HG02763 (cell line): ENCODE measurements around the gene DCXR.
A peak's percentile ranks its signal among the peaks of the same experiment; 100 is the strongest.

Experiments
- ATAC-seq: cut with Tn5 transposase; IDR thresholded peaks from one replicate; pipeline ENCODE4 v1.9.1; 2021; ENCODE audit warnings: mild to moderate bottlenecking, moderate library complexity; ENCODE audit not compliant: unreplicated experiment

Gene DCXR

DNA sequence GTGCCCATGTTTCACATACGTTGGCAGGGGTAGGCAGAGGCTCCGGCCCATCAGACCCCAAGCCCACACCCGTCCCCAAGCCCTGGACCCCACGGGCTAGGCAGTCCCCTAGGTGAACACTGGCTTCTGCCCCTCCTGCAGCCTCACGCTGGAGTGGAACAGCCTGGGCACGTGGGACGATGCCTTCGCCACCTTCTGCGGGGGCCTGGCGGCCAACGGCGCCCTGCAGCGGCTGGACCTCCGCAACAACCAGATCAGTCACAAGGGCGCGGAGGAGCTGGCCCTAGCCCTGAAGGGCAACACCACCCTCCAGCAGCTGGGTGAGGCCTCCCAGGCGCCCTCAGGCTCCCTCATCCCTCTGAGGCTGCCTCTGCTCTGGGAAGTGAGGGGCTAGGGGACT lies 12.6 kb downstream of the DCXR start:
- ATAC-seq, result no peak

DNA sequence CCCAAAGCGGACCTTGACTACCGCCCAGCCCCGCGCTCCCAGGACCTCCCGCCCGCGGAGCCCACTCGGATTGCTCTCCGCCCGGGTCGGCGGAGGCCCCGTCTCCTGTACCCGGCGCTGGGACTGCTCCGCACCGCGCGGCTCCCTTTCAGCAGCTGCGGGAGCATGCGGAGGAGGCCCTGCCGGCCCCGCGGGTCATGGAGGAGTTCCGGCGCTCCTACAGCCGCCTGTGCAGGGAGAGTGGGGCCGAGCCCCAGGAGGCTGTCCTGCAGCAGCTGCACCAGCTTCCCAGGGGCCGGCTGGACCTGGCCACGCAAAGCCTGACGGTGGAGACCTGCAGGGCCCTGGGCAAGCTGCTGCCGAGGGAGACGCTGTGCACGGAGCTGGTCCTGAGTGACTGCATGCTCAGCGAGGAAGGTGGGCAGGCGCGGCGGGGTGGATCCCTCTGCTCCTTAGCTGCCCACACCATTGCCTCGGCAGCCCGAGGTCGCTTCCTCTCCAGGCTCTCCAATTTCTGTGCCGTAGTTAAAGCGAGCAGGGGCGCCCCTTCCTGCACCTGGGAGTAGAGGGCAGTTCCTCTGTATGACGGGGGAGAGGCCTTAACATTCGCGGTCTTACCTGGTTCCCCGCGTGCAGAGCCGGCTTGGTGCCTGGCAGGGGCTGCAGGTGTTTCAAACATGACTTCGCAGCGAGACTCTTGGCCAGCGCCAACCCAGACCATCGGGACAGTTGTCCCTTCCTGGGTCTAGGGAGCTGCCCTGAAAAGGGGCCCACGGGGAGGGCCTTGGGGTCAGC lies 13.9 kb downstream of the DCXR start:
- no peak for ATAC-seq

DNA sequence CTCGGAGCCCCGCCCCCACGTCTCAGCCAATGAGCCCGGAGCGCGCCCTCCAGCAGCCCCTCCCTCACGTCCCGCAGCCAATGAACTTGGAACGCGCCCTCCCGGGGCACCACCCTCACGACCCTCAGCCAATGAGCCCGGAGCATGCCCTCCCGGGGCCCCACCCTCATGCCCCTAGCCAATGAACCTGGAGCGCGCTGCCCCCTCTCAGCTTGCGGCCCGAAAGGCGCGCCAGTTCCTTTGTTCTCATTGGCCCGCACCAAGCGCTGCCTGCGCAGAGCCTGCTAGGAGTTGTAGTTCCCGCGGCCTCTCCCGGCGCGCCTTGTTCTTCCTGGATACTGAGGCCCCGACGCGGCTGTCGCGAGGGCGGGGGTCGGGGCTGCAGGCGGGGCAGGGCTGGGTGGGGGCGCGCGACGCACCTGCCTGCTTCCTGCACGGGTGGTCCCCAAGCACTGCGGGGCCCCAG lies 14.5 kb downstream of the DCXR start, which contains the start of gene LRRC45:
Gene LRRC45 (plus strand): TSS at position 325 of the 466 bp plus-strand sequence. CDS start 339 bp downstream, outside the sequence.
- peak; percentile 88 for ATAC-seq

DNA sequence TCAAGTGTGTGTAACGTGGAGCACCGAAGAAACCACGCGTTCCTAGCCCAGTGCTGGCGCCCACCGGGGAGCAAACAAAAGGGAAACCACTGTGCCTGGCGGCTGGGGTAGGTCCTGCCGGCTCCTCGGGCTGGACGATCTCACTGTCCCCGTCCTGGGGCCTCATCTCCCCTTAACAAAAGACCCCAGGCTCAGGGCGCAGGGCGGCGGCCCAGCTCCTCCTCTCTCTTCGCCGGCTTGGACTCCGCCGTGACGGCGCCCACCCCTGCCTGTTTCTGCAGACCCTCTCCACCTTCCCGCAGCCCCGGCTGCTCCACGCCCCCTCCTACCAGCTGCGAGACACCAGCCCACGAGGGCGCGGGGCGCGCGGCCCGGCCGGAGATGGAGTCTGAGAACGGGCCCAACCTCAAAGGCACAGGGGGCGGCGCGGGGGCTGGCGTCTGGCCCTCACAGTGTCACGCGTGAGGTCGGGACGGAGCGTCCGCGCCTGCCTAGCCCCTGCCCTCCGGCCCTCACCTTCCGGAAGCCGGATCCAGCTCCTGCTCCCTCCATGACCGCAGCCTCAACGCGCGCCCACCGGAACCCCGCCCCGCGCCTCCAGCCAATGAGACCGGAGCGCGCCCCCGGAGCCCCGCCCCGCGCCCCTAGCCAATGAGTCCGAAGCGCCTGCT lies 15.1 kb downstream of the DCXR start, which contains the start of gene CENPX:
Gene CENPX (minus strand): TSS at position 569 of the 671 bp plus-strand sequence. CDS start 17 bp downstream, at position 552.
- ATAC-seq, result no peak

DNA sequence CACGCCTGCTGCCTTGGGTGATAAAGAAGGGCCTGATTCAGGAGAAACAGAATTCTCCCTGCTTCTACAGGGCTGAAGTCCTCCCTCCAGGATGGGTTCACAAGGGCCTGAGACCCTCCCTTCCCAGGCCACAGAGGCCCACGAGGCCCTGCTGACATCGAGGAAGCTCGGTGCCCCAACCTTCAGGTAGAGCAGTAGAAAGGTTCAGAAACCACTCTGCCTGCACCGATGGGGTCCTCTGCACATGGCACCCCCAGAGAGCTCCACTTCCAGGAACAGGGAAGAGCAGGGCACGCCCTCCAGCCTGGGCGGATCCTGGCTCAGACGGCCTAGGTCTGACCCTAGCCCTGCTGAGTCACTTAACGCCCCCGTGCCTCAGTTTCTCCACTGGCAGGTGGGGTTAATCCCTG lies 15.6 kb downstream of the DCXR start:
- no peak for ATAC-seq

DNA sequence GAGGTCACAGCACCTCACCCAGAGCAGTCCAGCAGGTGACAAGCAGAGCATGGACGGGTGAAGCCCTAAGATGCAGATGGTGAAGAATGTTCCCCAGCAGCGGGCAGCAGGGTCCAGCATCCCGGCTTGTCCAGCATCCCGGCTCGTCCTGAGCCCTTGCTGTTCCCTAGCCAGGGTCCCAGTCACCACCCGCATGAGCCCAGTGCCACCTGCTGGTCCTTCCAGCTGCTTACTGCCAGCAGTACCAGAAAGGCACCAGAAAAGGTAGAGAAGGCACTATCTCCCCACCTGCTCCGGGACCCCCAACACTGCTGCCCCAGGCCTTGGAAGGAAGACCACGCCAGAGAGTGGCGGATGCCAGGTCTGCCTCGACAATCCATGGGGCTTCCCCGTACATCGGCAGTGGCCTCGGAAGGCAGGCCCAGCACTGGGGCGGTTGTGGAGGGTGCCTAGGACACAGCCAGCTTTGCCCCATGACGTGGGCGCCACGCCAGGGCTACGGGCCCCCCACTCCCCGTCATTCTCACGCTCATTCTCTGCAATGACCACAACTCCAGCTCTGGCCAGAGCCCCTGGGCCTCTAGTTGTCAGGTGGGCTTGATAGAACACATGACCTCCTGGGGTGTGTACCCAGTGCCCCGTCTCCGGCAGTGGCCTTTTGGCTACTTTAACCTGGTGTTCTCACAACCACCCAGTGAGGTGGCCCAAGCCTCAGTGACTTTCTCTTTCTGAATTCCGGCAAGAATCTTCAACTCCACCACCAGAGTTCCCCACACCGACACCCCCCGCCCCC lies 16.2 kb downstream of the DCXR start:
- no peak for ATAC-seq

DNA sequence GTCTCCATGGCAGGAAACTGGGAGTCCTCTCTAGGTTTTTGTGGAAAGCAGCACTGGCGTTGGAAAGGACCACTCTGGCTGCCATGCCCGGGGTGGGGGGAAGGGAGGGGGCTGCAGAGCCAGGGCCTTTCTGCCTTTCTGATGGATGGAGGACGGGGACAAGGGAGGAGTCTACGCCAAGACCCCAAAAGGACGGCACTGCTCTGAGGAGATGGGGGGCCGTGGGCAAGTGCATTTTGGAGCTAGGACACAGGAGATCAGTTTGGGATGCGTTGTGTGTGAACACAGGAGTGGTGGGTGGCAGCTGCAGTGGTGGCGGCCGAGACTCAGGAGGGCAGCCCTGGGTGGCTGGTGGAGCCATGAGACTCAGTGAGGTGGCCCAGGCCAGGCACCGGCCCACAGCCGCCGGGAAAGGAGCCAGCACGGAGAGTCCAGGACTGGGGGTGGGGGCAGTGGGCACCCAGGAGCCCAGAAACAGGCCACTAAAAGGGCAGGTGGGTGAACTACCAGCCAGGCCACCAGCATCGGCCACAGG lies 16.9 kb downstream of the DCXR start:
- no peak for ATAC-seq

DNA sequence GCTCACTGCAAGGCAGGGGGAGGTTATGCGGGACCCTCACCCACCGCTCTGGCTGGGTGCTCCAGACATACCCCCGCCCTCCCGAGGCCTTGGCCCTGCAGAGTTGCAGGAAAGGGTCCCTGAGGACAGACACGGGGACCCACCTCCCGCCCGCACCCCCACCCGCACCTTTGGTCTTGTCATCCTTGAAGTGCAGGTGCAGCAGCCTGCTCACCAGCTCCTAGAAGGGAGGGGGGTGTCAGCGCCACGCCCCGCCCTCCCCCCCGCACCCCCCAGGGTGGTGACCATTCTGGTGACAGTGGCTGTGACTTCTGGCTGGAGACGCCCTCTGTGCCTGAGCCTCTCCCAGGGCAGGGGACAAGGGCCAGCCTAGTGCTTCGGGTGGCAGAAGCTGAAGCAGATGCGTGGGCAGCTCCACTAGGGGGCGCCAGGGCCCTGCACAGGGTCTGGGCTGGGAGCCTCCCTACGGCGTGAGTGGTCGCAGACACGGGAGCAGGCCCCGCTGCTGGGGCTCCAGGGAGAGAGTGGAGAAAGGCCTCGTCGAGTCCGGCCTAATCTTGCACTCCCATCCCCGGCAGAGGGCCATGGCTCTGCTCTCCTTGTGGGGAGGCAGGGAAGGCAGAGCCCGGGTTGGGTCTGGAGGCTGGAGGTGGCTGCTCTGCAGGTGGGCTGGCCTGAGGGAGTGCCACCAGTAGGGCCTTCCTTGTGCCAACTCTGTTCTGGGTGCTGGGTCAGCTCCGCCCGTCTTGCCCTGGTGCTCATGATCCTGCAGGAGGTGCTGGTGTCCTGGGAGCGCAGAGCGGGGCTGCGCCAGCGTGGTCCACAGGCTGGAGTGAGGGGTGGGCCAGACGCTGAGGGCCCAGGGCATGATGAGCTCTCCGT lies 17.6 kb downstream of the DCXR start:
- no peak for ATAC-seq

DNA sequence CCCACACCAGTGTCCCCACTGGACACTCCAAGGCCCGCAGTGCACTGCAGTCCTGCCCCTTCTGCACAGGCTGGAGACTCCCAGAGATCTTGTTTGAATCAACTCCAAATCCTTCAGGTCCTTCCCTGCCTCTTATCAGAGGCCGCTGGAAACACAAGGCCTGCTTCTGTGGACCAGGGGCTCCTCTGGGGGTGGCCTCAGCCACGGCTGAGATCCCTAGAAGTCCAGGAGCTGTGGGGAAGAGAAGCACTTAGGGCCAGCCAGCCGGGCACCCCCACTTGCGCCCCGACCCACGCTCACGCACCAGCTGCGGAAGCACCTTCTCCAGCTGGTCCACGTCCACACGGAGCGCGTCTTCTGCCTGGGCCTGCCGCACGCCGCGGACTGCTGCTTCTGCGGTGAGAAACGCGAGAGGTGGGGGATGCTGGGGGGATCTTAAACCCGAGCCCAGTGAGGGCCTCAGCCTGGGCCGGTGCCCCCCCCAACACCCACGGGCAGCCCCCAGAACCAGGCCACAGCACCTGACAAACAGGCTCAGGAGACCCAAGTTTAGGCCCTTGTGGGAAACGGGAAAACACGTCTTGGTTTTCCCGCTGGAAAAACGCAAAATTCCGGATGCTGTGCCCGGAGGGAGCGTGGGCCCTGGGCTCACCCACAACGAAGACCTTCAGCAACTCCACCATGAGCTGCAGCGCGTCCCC lies 18.4 kb downstream of the DCXR start:
- ATAC-seq, result no peak

DNA sequence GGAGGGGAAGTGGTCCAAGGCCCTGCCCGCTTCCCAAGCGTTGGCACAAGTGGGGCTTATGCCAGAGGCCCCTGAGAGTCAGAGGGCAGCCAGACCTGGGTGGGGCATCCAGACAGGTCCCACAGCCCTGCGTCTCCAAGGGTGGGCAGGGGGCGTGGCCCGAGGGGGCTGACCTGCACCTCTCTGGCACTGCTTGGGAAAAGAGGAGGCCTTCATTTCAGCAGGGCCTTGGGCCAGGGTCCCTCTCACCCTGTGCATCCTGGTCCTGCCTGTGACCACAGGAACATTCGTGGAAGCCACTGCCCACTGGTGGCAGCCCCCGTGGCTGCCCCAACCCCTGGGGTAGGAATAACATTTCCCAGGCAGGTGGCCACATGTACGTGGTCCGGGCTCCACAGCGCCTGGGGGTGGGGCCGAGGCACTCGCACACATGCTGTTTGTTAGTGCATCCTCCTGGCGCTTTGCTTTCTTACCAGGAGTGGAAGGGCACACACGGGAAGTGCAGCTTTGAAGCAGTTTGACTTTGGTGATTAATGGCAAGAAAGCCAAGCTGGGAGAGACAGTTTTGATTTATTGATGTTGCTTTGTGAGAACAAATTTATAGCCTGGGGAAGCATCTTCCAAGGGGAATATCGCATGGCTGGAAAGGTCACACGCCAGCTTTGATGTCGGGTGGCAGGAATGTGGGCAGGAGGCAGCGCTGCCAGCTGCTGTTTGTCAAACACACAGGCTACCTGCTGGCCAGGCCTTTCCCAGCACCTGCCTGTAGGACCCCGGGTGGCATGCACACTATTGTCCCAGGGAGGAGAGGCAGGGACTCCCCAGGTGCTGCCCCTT lies 19.1 kb downstream of the DCXR start:
- ATAC-seq, result no peak

DNA sequence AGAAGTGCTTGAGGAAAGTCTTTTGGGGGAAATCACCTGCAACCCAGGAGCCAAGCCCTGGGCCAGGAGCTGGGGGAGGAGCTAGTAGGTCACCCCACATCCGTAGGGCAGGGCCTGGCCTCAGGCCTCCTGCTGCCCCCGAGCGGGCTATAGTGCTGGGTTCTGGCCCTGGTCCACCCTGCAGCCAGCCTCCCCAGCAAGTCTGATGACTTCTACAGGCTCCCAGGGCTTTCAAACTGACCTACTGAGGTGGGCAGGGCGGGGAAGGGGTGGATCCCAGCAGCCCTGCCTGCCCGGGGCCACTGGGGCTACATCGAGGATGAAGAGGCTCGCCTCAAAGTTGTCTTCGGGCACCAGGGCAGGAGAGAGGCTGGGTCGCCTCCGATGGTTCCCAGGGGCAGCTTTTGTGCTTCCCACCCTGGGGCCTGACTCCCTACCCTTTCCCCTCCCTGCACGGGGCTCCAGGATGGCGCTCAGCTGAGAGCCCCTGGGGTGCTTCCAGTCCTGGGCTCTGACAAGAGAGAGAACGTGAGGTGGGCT lies 19.8 kb downstream of the DCXR start:
- ATAC-seq, result no peak

DNA sequence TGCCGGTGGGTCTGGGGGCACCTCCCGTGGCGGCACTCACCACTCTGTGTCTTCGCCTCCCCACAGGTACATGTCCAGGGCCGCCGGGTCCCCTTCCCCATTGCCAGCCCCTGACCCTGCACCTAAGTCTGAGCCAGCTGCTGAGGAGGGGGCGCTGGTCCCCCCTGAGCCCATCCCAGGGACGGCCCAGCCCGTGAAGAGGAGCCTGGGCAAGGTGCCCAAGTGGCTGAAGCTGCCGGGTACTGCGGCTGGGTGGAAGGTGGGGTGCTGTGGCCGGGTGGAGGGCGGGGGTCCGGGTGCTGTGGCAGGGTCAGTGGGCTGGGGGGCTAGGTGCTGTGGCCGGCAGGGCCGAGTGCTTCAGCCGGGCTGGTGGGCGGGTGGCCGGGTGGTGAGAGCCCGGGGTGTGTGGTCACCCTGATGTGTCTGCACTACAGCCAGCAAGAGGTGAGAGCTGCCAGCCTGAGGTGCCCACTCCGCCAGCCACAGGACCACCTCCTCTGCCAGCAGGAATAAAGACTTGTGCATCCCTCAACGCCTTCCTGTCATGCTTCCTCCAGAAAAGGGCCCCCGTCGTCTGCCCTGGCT lies 20.5 kb downstream of the DCXR start:
- ATAC-seq, result no peak

DNA sequence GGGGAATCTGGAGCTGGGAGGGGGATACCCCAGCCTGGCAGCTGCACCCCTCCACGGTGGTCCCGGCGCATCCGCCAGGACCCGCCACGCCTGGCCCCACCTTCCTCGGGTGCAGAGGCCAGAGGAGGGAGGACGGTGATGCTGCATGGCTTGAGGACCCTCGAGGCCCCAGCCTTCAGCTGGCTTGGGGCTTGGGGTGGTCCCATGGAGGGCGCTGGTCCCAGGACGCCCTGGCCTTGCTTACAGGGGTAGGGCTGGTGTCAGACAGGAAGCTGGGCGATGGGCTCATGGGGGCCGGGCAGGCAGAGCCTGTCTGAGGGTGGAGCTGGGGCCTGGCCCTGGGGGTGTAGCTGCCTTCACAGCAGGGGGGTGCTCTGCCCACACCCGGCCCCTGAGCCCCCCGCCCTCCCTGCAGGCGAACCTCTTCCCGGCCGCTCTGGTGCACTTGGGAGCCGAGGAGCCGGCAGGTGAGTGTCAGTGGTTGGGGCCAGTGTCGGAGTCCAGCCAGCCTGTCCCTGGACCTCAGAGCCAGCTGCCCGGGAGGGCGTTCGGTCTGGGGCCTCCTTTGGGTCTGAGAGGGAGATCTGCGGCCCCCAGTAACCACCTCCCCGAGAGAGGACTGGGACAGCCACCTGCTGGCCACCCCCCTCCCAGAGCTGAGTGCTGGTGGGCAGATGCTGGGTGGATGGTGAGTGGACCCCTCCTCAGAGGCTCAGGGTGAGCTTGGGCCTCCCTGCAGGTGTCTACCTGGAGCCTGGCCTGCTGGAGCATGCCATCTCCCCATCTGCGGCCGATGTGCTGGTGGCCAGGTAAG lies 21.2 kb downstream of the DCXR start:
- no peak for ATAC-seq

DNA sequence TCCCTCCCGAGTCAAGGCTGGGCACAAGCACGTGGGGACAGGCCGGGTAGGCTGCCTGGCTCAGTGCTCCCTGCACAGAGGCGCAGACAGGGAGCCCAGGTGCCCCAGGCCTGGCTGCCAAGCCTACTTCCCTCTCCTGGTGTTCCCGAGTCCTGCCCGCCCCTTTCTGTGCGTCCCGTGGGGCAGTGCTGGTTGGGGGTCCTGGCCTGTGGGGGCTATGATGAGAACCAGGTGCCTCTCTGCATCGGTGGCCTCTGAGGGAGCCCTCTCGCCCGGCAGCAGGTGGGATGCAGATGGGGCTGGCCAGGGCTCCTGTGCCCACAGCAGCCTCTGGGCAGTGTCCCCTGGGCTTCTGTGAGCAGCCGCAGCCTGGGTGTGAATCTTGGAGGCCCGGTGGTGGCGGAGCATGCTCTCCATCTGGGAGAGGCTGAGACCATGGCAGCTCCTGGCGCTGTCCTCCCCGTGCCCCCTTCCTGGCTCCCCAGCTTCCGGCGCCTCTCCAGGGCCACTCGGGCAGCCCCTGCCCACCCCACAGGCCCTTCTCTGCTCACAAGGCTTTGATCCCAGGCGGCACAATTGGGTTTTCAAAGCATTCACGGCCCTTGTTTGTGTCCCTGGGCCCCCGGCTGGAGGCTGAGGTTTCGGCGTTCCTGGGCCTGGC lies 22.1 kb downstream of the DCXR start:
- no peak for ATAC-seq

DNA sequence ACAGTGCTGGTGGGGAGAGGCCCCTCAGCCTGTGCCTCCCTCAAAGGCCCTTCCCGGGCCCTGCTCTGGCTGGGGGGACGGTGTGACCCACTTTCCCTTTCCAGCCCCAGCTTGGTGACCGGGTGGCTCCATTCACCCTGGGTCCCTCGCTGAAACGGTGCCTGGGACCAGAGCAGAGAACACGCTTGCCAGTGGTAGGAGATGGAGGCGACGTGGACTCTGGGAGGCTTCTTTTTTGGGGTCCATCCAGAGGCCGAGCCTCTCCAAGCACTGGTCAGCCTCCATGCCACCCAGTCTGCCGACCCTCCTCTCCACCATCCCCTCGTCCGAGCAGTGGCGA lies 22.6 kb downstream of the DCXR start:
- ATAC-seq, result no peak

DNA sequence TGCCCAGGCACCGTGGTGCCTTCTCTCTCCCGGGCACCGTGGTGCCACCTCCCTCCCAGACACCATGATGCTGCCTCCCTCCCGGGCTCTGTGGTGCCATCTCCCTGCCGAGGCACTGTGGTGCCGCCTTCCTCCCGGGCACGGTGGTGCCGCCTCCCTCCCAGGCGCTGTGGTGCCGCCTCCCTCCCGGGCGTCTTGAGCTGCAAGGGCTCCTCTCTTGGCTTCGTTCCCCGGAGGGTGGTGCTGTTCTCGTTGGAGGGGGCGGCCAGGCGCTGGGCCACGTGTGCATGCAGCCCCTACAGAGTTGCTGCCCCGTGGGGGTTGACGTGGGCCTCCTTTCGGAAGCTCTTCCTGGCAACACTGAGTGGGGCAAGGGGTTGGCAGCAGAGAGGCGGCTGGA lies 23.1 kb downstream of the DCXR start:
- ATAC-seq, result no peak
